Calu3 (cell line): Measurements from ENCODE around the gene HADHB. TPM values are rescaled to one million over a fixed set of nuclear protein-coding genes. Genes with fewer than 3 reads are reported as not detected.

ENCODE experiments used
- Bru-seq: library from RNA; stranded (reverse); fragments of 400-500 nt; gene quantifications from one replicate; lab custom pipeline; 2021; lab: Mats Ljungman, UMichigan
- BruChase-seq, 2 experiments: library from RNA; stranded (reverse); fragments of 400-500 nt; gene quantifications; one replicate each; lab custom pipeline; 2021; lab: Mats Ljungman, UMichigan
- BruUV-seq: library from RNA; stranded (reverse); fragments of 400-500 nt; replicated peaks from 2 replicates; lab custom pipeline; 2021; lab: Mats Ljungman, UMichigan
- CTCF ChIA-PET: fragments of 300-600 bp; sonication (Branson Sonifier 250); formaldehyde crosslinking; loops from one replicate; lab custom pipeline; 2022; ENCODE audit warnings: antibody characterized with exemption; lab: Charles Lee
- DNase-seq: peaks from one replicate; pipeline ENCODE4 v3.0.0; 2022
- H3K27ac Mint-ChIP-seq: one replicate; pipeline ENCODE4 v1.8.0; 2022; ENCODE audit warnings: mixed read lengths; ENCODE audit not compliant: unreplicated experiment
- H3K27me3 Mint-ChIP-seq: one replicate; pipeline ENCODE4 v1.8.0; 2022; ENCODE audit warnings: mixed read lengths; ENCODE audit not compliant: unreplicated experiment
- H3K36me3 Mint-ChIP-seq: one replicate; pipeline ENCODE4 v1.8.0; 2022; ENCODE audit warnings: mild to moderate bottlenecking, moderate library complexity, mixed read lengths; ENCODE audit not compliant: insufficient read depth, unreplicated experiment
- H3K4me1 Mint-ChIP-seq: one replicate; pipeline ENCODE4 v1.8.0; 2022; ENCODE audit warnings: mild to moderate bottlenecking, low read depth, mixed read lengths; ENCODE audit not compliant: unreplicated experiment
- H3K4me3 Mint-ChIP-seq: one replicate; pipeline ENCODE4 v1.8.0; 2022; ENCODE audit warnings: mild to moderate bottlenecking, low read depth, moderate library complexity, mixed read lengths; ENCODE audit not compliant: unreplicated experiment
- H3K9me3 Mint-ChIP-seq: one replicate; pipeline ENCODE4 v1.8.0; 2022; ENCODE audit warnings: low read depth, mixed read lengths; ENCODE audit not compliant: unreplicated experiment
- CTCF ChIP-seq: fragments of 200-600 bp; IDR thresholded peaks from one replicate; pipeline ENCODE4 v1.8.0; 2022; ENCODE audit warnings: antibody characterized with exemption; ENCODE audit not compliant: unreplicated experiment
- intact Hi-C: fragments of 100-400 bp; cut with micrococcal nuclease; formaldehyde crosslinking; loops from one replicate; pipeline ENCODE4 v1.10.0; 2022; ENCODE audit not compliant: unreplicated experiment
- long read RNA-seq: library from polyadenylated mRNA; stranded (forward); transcript quantifications from one replicate; pipeline ENCODE4 v2.0.0, GENCODE V29; 2022
- total RNA-seq: library from RNA; stranded (reverse); gene quantifications from 2 replicates; pipeline ENCODE4 v1.2.3, GENCODE V29; 2022

HADHB gene
- total RNA-seq (78.3 and 84.4 TPM in 2 replicates), Bru-seq, nascent RNA (percentile 72 among the genes with signal in this experiment), BruChase-seq, experiment 1, labeled RNA remaining after a 6-hour chase (percentile 78 among the genes with signal in this experiment), BruChase-seq, experiment 2, labeled RNA remaining after a 2-hour chase (percentile 73 among the genes with signal in this experiment)
- long read RNA-seq, transcript HADHB-201 (16 exons, 2,044 nt): major isoform, 188 of 223 reads
- long read RNA-seq, partial matches to known transcripts: 21 of 223 reads
- long read RNA-seq, other reads (novel, unspliced or antisense): 12 of 223 reads

- no peak for TF ChIP-seq CTCF
Measured at GRCh38 chr2:26244309-26245230, at the start of gene HADHB, which contains the start of gene HADHA. Gene HADHB, plus strand, starts transcription at chr2:26244939. Its CDS starts 9,316 bp downstream, at chr2:26254255. Gene HADHA, minus strand, starts transcription at chr2:26244632. Its CDS starts 36 bp downstream, at chr2:26244596.

GRCh38 chr2:26195040-26195984, 49.4 kb upstream of the HADHB start:
- Mint-ChIP-seq H3K27ac (no peak overlapping the region), H3K4me3 (no peak overlapping the region), H3K4me1 (no peaks in the 10 kb centered on the region), H3K27me3 (no peaks in the 10 kb centered on the region), H3K36me3 (peaks cover 40% of the 10 kb centered on the region), H3K9me3 (no peaks in the 10 kb centered on the region)
- DNase-seq: no peak
- no peak for TF ChIP-seq CTCF
- CTCF ChIA-PET: no interaction called here
- no TSS peak for BruUV-seq
- intact Hi-C loops: no loop called here

More at GRCh38 chr2:26244309-26245230, at the start of gene HADHB, which contains the start of gene HADHA:
- Mint-ChIP-seq H3K36me3 (peaks cover 41% of the 10 kb centered on the region), H3K9me3 (no peaks in the 10 kb centered on the region), H3K27ac (peak within 1 kb of the TSS; percentile 95), H3K4me1 (peaks cover 29% of the 10 kb centered on the region), H3K27me3 (no peaks in the 10 kb centered on the region), H3K4me3 (peak within 1 kb of the TSS; percentile 98)
- no TSS peak for BruUV-seq
- DNase-seq: peak; percentile 92
- intact Hi-C loops: loop anchor here (5.0 kb wide), 1 partner anchor 88 kb away; no protein-coding TSS in a partner anchor
- CTCF ChIA-PET: interaction anchor here (0.5 to 1.8 kb wide), 5 partner anchors 11 to 101 kb away, joined by 3 to 5 read pairs (median 3); no protein-coding TSS in a partner anchor

DNA sequence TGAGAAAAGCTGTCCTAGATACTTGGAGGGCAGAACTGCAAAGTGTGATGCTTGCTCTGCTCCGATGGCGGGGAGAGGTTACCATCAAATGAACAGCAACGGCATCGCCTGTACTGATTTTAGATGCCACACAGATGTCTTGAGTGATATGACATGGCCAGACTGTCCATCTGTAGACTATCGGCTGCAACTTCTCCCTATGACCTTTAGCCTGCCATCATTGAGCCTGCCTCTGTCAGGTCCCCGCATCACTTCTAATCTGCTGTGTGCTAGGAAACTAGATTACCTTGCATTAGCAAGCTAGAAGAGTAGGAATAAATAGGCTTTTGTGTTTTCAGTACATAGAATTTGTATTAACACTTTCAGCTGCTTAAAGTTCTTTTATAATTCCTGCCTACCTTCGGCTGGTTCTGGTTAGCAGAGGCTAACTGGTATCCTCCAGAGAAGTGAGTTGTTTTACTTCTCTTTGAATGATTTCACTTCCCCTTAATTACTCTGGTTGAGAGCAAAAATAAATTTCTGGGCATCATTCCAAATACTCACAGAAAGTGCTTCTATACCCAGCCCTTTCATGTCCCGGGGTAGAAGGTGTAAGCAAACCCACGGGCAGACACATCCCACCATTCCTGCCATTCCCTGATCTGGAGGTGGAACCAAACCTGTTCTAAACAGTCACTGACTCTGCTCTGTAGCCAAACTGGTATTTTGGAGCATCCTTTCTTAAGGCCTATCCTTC, 47.9 kb upstream of the HADHB start:
- BruUV-seq: no TSS peak
- CTCF ChIA-PET: no interaction called here
- intact Hi-C loops: no loop called here
- TF ChIP-seq CTCF: no peak
- Mint-ChIP-seq H3K4me1 (no peaks in the 10 kb centered on the region), H3K9me3 (no peaks in the 10 kb centered on the region), H3K4me3 (no peak overlapping the region), H3K36me3 (peaks cover 36% of the 10 kb centered on the region), H3K27me3 (no peaks in the 10 kb centered on the region), H3K27ac (no peak overlapping the region)
- no peak for DNase-seq
